Inferior parietal cortex (tissue), 1 donor: Measurements from ENCODE around the gene DPYD.

Experiments used
- DNase-seq: peaks from one replicate; pipeline ENCODE4 v3.0.0-alpha.2; 2016; ENCODE audit errors: extremely low spot score

DPYD gene

DNA sequence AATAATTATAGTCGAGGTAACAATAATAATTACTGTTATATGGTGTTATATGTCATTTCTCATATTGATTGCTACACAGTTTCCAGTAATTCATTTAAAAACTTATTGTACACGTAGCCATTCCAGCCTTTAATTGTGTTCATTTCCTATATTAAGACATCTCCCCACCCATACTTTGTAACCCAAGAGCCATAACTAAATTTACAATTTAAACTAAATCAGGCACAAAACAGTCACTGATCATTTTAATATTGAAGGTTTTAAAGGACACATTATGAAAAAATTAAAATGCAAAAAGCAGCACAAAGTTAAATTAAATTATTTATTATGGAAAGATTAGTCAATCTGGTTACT lies 487.0 kb downstream of the DPYD start:
- DNase-seq, result no peak

DNA sequence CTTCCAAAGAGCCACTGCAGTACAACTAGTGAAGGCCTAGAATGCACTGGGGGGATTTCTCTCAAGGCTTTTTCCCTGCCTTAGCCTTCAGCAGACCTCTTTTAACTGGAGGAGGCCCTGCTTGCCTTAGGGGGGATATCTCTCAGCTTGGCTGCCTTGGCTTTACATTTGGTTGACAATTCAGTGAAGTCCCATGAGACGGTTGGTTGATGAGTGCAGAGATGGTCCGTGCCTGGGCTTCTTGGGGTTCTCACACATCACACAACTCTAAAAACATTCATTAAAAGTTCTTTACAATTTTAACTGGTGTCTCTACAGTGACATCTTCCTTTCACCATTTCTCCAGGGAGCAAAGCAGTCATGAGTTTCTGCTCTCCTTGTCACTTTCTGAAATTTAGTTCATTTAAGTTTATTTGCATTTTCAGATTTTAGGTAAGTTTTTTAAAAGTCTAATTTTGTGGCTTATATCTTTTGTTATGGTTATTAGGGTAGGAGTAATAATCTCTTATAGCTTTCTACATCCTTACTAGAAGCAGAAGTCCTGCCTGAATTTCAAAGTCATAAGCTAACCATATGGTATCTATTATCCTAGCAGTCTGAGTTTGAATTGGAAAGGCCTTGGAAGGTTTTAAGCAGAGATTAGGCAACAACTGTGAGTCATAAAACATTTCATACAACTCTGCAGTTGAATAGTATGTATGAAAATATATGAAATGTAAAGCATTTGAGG lies 487.6 kb downstream of the DPYD start:
- DNase-seq, result no peak

DNA sequence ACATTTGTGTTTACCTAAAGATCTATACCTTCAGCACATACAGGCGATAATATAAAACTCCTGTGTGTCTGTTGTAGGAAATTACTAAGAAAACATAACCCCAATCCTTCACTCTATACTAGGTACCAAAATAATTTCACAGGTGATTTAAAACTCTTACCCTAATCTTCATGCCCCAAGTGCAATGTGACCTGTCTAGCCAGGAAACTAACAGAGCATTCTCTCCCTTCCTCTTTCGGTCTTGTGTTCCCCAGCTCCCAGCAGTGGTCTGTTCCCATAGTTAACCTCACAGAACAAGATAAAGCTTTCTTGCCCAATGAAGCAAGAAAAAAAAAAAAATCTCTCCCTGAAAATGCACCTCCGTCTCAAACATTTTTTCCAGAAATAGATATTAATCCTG lies 493.5 kb downstream of the DPYD start:
- DNase-seq, result no peak

DNA sequence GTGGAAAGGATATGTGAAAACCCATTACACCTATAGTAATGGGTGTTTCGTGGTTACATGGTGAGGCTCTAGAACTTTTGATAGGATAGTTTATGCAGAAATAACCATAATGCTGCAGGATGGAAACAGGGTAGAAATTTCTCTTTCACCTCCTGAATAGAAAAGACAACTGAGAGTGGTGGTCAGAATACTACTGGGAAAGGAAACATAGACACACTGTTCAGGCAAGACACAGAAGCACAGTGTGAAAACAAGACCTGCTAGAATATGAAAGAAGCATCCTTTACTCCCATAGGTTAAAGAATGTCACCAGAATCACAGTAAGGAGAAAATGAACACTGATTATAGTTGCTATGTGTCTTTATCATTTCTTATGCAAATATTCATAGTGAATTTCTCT lies 496.6 kb downstream of the DPYD start:
- no peak for DNase-seq

DNA sequence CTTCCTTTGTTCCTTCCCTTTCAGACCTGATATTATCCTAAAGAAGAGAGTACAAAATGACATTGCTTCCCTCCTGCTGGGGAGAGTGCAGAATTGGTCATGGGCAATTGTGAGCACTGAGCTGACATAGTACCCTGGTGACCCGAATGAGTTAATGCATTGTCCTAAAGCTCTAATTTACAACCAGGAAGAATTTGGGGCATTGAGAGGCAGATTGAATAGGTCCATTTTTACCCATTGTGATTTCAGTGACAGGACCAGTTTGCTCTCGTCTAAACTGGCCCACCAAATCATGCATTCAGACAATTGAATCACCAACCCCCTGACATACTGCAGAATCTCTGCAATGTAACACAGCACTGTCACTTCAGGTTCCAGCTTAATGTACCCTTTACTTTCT lies 497.4 kb downstream of the DPYD start:
- DNase-seq, result no peak

DNA sequence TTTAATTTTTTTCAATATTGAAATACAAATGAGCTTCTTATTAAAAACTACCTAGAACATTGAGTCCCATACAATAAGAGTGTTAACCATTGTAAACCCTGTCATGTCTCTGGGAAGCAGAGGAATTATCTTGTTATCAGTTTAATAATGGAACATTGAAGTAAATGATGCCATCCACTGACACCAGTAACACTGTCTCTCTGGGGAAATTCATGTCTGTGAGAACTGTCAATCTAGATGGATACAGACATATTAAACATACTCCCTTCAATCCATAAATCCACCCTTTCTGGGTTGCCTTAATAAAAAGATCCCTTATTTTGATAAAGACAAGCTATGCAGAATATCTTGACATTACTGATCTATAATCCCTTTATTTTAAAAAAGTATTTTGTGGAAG lies 503.2 kb downstream of the DPYD start:
- DNase-seq, result no peak

DNA sequence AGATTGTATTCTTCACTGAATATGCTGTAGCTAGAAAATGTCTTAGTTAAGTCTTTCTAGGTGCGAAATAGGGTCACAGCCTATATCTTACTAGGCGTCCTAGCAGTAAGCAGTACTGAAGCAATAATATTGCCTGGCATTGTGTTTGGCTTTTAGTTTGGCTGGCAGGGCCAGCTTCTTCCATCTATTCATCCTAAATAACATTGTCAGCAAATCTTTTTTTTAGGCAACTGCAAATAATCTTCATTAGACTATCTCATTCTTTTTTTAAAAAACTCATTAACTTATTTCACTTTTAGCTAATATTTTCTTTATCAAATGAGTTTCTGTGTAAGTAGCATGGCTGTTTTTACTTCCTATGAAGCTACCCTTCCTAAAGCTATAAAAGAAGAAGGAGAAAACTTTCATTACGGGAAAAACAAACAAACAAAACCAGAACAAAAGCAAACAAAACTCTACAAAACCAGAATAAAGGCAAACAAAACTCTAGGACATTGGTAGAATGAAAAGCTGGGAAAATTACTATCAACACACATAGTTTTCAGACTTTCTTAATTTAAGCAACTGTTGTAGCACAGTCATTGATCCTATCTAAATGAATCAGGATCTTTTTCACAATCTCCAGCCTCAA lies 506.0 kb downstream of the DPYD start:
- DNase-seq, result no peak

DNA sequence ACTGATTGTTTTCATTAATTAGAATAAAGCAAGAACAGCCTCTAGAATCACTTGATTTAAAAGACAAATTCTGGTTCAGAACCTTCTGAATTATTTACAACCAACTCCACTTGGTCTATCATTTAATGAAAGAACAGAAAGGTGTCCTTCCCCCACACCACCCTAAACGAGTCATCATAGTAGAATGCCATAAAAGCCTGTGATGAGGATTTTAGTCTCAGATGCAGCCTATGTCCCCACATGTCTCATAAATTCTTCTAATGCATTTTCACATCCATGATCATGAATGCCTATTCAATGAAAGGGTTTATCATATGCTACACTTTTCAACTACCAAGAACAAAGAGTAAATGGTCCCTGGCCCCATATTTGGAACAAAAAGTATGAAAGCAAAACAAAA lies 508.1 kb downstream of the DPYD start:
- DNase-seq, result no peak

DNA sequence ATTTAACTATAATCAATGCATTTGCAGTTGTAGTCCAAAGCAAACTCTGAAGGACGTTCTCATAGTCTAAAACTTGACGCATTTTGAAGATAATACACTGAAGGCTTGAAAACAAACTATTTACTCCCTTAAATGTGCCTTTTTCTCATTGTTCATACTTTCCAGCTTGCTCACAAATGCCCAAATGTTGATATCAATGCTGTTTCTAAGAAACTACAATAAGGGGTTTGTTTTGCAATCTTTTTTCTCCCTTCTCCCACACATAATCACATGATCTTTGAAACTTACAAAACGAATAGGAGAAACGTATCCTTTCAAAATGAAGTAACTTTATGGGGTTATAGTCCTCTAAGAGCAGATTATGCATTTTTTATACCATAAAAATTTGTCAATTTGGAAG lies 508.7 kb downstream of the DPYD start:
- DNase-seq, result peak; percentile 14

DNA sequence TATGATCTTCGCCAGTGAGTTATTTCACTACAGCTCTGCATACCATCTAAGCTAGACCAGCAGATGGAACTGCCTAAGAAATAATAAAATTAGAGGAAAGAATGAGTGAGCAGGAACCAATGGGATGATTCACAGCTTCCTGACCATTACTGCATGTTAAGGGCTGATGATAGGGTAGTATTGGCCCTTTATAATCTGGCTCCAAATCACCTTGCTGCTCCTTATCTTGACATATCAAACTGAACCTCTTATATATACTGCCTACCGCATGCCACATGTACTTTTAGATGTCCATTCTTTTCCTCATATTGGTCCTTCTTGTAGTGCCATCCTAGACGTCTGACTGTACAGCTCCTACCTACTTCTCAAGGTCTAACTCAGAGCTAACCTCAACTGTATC lies 524.4 kb downstream of the DPYD start:
- no peak for DNase-seq

DNA sequence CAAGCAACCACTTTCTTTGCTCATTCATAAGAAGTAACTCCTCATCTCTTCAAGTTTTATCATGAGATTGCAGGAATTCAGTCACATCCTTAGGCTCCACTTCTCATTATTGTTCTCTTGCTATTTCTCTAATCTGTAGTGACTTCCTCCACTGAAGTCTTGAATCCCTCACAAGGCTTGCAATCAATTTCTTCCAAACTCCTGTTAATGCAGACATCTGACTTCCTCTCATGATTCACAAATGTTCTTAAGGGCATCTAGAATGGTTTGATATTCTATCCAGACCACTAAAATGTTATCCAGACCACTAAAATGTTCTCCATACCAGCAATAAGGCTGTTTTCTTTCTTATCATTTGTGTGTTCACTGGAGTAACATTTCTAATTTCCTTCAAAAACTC lies 528.1 kb downstream of the DPYD start:
- DNase-seq, result no peak

DNA sequence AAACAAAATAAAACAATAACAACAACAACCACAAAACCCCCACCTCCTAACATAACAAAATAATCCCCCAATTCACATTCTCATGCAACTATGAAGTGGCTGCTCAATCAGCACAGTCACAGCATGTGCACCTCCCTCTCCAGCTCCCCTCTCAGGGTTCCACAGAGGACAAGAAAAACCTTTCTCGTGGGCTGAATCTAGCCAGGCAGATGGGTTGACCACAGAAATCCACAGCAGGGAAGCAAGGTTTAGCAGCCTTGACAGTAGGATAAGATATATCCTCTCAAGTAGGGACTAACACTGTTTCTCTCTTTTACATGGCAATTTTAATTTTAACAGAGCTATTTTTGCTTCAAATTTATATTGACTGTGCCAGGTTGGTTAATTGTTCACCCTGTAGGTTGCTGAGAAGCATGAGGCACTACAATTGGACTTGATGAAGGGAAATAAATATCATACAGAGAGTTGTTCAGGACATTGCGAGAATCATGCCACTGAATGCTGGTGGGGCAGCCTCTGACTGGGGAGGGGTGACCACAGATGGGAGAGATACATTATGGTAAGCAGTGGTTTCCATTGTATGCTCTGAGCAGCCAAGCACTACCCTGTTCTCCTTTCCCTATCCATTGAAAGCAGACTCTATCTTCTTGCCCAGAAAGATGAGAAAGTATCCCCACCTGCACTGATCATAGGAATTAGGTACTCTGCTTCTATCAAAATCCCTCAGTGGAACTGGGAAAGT lies 535.1 kb downstream of the DPYD start:
- no peak for DNase-seq

DNA sequence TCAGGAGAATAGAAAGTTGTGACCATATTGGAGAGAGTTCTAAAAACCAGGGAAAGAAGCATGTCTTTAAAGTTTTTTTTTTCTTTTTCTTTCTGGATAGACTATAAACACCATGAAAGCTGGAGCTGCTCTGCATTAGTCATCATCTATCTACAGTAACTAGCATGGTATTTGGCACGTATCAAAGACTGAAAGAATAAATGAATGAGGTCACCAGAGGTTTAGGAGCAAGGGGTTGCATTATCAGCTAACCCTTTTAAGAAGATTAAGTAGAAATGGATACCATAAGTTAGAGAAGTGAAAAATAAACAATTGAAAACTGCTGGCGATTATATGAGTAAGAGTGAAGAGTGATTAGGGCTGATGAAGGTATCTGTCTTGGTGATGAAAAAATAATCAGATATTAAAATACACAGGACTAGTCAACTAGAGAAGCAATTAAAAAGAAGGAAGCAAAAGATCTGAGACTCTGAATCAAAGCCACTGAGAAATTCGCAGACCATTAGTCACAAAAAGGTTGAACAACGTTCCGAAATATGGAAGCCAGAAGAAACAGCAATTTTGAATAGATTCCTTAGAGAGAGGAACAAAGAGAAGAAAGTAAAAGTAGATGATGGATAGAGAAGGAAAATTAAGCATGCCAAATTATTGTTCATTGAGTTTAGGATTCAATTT lies 536.4 kb downstream of the DPYD start:
- no peak for DNase-seq

DNA sequence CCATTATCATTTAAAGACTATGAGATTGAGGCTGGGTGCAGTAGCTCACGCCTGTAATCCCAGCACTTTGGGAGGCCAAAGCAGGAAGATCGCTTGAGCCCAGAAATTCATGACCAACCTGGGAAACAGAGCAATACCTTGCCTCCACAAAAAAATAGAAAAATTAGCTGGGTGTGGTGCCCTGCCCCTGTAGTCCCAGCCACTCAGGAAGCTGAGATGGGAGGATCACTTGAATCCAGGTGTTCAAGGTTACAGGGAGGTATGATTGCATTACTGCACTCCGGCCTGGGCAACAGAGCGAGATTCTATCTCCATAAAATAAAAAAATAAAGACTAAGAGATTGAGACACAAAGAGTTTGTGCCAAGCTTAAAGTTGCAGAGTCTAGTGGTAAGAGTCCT lies 537.0 kb downstream of the DPYD start:
- no peak for DNase-seq

DNA sequence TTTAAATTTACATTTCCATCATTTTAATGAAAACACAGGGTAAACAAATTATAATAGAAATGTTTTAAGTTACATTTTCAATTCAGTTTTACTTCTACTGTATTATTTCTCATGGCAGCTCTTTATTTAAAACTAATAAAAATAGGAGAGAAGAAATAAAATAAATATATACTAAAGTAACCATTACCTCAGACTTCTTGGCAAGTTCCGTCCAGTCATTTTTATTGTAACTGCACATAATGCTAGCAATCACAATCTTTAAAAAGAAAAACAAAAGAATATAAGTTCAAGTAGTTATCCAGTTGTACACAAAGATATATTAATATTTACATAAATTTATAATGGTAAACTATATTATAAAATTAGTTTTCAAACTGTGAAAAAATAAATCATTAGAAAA lies 538.6 kb downstream of the DPYD start:
- no peak for DNase-seq

DNA sequence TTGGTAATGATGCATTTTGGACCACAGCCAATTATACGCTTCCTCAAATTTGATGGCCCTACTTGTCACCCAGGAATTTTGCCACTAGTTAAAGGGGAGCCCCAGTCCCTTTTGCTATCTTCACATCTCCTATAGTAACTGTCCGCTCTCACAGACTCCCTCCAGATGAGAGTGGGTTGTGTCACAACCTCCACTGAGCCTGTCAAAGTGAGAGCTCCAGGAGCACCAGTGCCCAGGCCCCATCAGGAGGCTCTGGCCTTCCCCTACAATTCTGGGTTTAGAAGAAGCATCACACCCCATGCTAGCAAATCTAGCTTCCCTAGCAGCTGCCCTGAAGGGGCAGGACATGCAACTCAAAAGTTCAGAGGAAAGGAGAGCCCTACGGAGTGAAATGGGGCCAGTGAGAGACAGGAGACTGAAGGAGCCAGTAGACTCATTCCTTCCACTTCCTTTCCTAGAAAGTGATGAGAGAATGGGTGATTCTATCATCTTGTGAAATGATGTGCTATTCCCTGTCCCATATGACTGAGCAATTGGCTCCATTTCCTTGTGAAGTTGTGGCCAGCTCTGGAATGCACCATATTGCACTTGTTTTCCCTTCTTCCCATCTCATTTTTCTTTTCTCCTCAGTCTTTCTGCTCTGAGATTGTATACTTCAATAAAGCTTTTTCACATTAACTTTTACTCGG lies 541.3 kb downstream of the DPYD start:
- no peak for DNase-seq

DNA sequence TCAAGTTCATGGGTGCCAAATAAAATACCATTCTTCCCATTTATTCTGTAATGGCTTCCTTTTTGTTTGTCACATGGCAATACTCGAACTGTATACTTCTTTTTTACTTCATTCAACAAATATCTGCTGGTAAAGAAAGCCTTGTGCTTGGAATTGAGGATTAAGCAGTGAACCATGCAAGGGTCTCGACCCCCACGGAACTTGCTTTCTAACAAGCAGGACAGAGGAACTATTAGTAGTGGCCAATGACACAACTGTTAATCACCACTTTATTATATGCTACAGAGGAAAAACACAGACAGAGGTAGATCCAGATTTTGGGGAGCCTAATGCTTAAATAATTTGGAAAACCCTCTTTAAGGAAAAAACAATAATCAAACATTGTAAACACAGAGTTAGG lies 542.2 kb downstream of the DPYD start:
- DNase-seq, result no peak

DNA sequence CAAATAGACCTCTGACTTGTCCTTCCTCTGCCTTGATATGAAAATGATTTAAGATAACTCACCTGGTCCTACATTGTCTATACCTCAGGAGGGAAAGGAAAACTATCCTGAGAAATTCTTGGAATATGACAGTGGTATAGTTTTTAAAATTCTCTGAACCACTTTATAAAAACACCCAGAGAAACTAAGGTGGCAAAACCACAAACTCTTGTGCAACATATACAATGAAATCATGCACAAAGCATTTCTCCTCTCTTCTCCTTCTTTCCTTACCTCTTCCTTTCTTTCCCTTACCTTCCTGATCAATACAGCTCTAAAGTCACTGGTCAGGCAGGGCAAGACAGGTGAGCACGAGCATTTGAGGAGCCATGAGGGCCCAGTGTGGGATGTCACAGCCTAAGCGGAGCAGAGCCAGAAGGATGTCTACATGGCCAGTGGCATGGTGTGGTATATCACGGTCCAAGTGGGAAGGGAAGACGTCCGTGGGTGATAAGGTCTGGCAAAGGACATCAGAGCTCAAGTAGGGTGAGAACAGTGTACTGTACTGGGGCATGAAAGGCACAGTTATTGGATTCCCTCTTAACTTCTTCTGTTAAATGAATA lies 543.3 kb downstream of the DPYD start:
- no peak for DNase-seq

DNA sequence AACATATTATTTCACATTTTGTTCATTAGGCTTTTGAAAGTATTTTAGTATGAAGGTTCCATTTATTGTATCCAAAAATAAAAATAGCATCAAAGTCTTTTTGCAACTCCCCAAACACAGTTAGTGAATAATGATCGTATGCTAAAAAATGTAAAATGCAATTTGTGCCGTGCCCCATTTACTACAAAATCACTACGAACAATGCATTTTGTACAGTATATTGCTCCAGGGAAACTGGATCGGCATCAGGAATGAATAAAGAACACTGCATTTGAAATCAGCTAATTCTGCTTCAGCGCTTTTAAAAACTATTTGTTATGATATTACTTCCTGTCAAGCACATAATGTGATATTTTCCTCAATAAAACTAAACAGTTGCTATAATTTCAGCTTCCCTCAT lies 547.8 kb downstream of the DPYD start:
- DNase-seq, result no peak

DNA sequence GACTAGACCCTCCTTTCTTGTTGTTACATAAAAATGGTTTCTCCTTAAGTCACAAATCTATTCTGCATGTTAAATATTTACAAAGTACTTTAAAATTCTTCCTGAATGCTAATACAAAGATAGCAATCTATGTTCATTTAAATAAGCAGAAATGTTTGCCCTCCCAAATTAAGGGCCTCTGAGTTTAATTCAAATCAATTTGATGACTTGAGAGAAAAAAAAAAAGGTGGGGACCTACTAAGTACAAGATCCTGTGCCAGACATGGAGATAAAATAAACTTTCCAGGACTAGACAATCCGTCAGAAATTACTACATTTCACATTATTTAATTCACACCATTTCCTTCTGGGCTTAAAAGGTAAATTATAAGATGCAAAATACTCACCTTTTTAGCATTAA lies 548.3 kb downstream of the DPYD start:
- no peak for DNase-seq

DNA sequence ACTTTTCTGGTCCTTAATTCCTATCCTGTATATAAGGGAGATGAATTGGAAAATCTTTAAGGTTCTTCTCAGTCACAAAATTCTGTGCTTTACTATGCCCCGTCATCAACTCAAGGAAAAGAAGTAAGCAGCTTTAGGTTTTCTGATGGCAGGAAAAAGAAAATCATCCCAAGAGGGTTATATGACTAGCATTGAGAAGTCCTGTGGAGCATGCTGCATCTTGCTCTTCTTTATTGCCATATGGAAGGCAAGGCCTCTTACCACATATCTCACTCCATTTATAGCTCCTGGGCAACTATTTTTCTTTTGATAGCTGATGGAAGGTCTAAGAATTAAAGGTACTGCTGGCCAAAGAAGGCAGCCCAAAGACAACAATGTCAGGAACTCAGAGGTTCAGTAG lies 552.5 kb downstream of the DPYD start:
- DNase-seq, result no peak

DNA sequence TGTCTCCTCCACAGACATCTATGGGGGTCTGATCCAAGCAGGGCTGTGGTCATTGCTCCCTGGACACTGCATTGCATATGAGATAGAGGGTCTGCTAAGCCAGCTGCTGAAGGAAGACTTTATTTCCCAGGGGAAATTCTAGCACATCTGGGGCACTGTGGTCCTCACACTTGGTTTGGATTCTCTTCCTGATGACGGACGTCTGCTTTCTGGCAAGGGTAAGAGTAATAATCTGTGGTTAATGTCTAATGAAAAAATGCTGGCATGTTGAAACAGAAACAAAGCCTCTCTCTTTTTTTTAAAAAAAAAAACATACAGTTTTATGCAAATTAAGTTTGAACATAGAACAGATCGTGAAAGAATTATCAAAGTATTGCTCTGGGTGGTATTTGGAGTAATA lies 553.9 kb downstream of the DPYD start:
- no peak for DNase-seq
